Measurements from ENCODE around the gene JAKMIP3. TPM values are rescaled to one million over a fixed set of nuclear protein-coding genes. Genes with fewer than 3 reads are reported as not detected.
"Not testable (repeated sequence)": the region's sequence is repeated elsewhere in the genome, so short reads cannot be mapped to it uniquely, and the experiment has no call there.

Gene JAKMIP3
- total RNA-seq, 6 donors from 2014 or later: 0.13 to 3.1 (median 0.52) TPM; not detected in 2

GRCh38 chr10:132075909-132076577, 10.3 kb downstream of the JAKMIP3 start:
- H3K9me3 ChIP-seq: peaks cover 0 to 12% (median 0%) of the 10 kb centered on the region in 4 donors
- H3K36me3 ChIP-seq: no peaks in the 10 kb centered on the region
- no peak for TF ChIP-seq CTCF (IDR thresholded peaks at IDR 0.05)
- TF ChIP-seq POLR2A (IDR thresholded peaks at IDR 0.05): no peak
- TF ChIP-seq EP300 (IDR thresholded peaks at IDR 0.05): no peak
- no peak for TF ChIP-seq POLR2AphosphoS5 (IDR thresholded peaks at IDR 0.05)
- no peaks in the 10 kb centered on the region for H3K27me3 ChIP-seq
- ATAC-seq (ENCODE audit: low FRiP score in 2 of 2) (peak in 1 of 2 donors; percentile 16), DNase-seq (no peak)
- H3K27ac ChIP-seq: no peak overlapping the region
- no peaks in the 10 kb centered on the region for H3K4me1 ChIP-seq
- H3K4me3 ChIP-seq: no peak overlapping the region
- 73 to 75% methylated on average over 17 of the region's 17 CpGs for WGBS, 2 donors

GRCh38 chr10:132076578-132077081, 10.9 kb downstream of the JAKMIP3 start:
- TF ChIP-seq POLR2AphosphoS5 (IDR thresholded peaks at IDR 0.05) (no peak), EP300 (IDR thresholded peaks at IDR 0.05) (no peak), POLR2A (IDR thresholded peaks at IDR 0.05) (no peak), CTCF (IDR thresholded peaks at IDR 0.05) (no peak)
- Histone ChIP-seq H3K27ac (no peak overlapping the region), H3K9me3 (peaks cover 0 to 12% (median 0%) of the 10 kb centered on the region in 4 donors), H3K27me3 (no peaks in the 10 kb centered on the region), H3K36me3 (no peaks in the 10 kb centered on the region), H3K4me3 (no peak overlapping the region), H3K4me1 (no peaks in the 10 kb centered on the region)
- ATAC-seq (ENCODE audit: low FRiP score in 2 of 2): peak; percentile 10 to 59
- WGBS, 2 donors: 76 to 87% methylated on average over 3 to 19 of the region's 19 CpGs
- peak; percentile 18 to 72 for DNase-seq

GRCh38 chr10:132077091-132077490, 11.3 kb downstream of the JAKMIP3 start:
- Histone ChIP-seq H3K36me3 (no peaks in the 10 kb centered on the region), H3K4me3 (no peak overlapping the region), H3K27me3 (no peaks in the 10 kb centered on the region), H3K9me3 (peaks cover 0 to 10% (median 0%) of the 10 kb centered on the region in 4 donors), H3K27ac (no peak overlapping the region), H3K4me1 (no peaks in the 10 kb centered on the region)
- TF ChIP-seq POLR2AphosphoS5 (IDR thresholded peaks at IDR 0.05) (no peak), POLR2A (IDR thresholded peaks at IDR 0.05) (no peak), EP300 (IDR thresholded peaks at IDR 0.05) (no peak), CTCF (IDR thresholded peaks at IDR 0.05) (no peak)
- ATAC-seq (ENCODE audit: low FRiP score in 2 of 2) (no peak), DNase-seq (peak in 1 of 2 donors; percentile 4)
- WGBS, 2 donors: 67 to 71% methylated on average over 9 of the region's 9 CpGs

GRCh38 chr10:132078746-132079345, 13.1 kb downstream of the JAKMIP3 start:
- 65 to 73% methylated on average over 20 to 23 of the region's 30 CpGs for WGBS, 2 donors
- H3K27ac ChIP-seq: no peak overlapping the region
- no peaks in the 10 kb centered on the region for H3K36me3 ChIP-seq
- H3K27me3 ChIP-seq: no peaks in the 10 kb centered on the region
- no peaks in the 10 kb centered on the region for H3K9me3 ChIP-seq
- DNase-seq (peak; percentile 15 to 78), ATAC-seq (ENCODE audit: low FRiP score in 2 of 2) (peak in 1 of 2 donors; percentile 49)
- TF ChIP-seq CTCF (IDR thresholded peaks at IDR 0.05): no peak
- TF ChIP-seq POLR2A (IDR thresholded peaks at IDR 0.05): no peak
- no peak for TF ChIP-seq EP300 (IDR thresholded peaks at IDR 0.05)
- no peak for TF ChIP-seq POLR2AphosphoS5 (IDR thresholded peaks at IDR 0.05)
- H3K4me1 ChIP-seq: no peaks in the 10 kb centered on the region
- H3K4me3 ChIP-seq: no peak overlapping the region

- ATAC-seq (ENCODE audit: low FRiP score in 2 of 2); H3K27ac ChIP-seq; H3K4me3 ChIP-seq; H3K9me3 ChIP-seq; DNase-seq; H3K4me1 ChIP-seq; H3K36me3 ChIP-seq; H3K27me3 ChIP-seq: not testable (repeated sequence)
- WGBS, 2 donors: 75 to 78% methylated on average over 2 of the region's 2 CpGs
These were observed 18.6 kb downstream of the JAKMIP3 start for GRCh38 chr10:132084384-132084783.

- not testable (repeated sequence) for H3K9me3 ChIP-seq; H3K27me3 ChIP-seq; H3K4me1 ChIP-seq; H3K27ac ChIP-seq; DNase-seq; ATAC-seq (ENCODE audit: low FRiP score in 2 of 2); H3K4me3 ChIP-seq; H3K36me3 ChIP-seq
- WGBS, 2 donors: 74 to 88% methylated on average over 9 to 10 of the region's 10 CpGs
These were observed 27.5 kb downstream of the JAKMIP3 start for GRCh38 chr10:132093236-132093635.
